Measurements from ENCODE around the gene PRKCB.

DNA sequence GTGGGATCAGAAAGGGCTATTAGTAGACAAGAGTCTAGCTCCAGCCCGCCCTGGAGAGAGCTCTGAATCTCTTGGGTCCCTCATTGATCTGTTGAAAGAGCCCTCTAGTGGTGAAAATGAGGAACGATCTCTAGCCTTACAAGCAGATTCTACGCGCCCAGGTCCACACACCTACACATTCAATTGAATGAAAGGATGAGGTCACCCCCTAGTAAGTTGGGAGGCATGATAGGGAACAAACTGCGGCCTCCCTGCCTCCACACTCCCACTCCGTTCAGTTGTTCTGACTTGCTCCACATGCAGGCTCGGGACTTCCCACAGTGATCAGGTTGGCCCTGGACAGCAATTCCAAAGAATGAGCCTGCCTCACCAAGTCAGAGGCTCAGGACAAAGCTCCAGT lies 417.4 kb downstream of the PRKCB start:
- TF ChIP-seq, protein P1, sequence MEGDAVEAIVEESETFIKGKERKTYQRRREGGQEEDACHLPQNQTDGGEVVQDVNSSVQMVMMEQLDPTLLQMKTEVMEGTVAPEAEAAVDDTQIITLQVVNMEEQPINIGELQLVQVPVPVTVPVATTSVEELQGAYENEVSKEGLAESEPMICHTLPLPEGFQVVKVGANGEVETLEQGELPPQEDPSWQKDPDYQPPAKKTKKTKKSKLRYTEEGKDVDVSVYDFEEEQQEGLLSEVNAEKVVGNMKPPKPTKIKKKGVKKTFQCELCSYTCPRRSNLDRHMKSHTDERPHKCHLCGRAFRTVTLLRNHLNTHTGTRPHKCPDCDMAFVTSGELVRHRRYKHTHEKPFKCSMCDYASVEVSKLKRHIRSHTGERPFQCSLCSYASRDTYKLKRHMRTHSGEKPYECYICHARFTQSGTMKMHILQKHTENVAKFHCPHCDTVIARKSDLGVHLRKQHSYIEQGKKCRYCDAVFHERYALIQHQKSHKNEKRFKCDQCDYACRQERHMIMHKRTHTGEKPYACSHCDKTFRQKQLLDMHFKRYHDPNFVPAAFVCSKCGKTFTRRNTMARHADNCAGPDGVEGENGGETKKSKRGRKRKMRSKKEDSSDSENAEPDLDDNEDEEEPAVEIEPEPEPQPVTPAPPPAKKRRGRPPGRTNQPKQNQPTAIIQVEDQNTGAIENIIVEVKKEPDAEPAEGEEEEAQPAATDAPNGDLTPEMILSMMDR (IDR thresholded peaks at IDR 0.05; ENCODE audit: insufficient read depth, low read length, poor library complexity, severe bottlenecking) = peak; percentile 79
- TF ChIP-seq EZH2phosphoT487 (conservative IDR thresholded peaks at IDR 0.05; ENCODE audit: low read length) = no peak

Data from SU-DHL-6 (cell line).